Mammary epithelial cell (primary cell): Measurements from ENCODE around the gene ST8SIA3.

ENCODE experiments used
- CTCF ChIP-seq, 2 donors: IDR thresholded peaks in 1 of 2; conservative IDR thresholded peaks in 1 of 2; 2 replicates each; pipeline ENCODE4 v1.5.1; 2011 to 2012; ENCODE audit warnings: inconsistent platforms in 2 of 2, low read length in 2 of 2, mild to moderate bottlenecking in 2 of 2, control low read depth in 1 of 2, low read depth in 1 of 2; ENCODE audit not compliant: insufficient read depth in 1 of 2; ENCODE audit errors: extremely low read depth in 1 of 2
- EZH2 ChIP-seq: IDR thresholded peaks from 2 replicates; pipeline ENCODE4 v1.6.1; 2012; ENCODE audit warnings: low read length, inconsistent platforms, borderline replicate concordance

- TF ChIP-seq EZH2: no peak
- TF ChIP-seq CTCF (conservative IDR thresholded peaks at IDR 0.05 in 1 of 2, IDR thresholded peaks at IDR 0.05 in 1 of 2; ENCODE audit: extremely low read depth in 1 of 2, insufficient read depth in 1 of 2, low read depth in 1 of 2, low read length in 2 of 2): no peak
These were observed 14.5 kb upstream of the ST8SIA3 start for GRCh38 chr18:57337890-57338289.
